Measurements from ENCODE around the gene PHYKPL.

DNA sequence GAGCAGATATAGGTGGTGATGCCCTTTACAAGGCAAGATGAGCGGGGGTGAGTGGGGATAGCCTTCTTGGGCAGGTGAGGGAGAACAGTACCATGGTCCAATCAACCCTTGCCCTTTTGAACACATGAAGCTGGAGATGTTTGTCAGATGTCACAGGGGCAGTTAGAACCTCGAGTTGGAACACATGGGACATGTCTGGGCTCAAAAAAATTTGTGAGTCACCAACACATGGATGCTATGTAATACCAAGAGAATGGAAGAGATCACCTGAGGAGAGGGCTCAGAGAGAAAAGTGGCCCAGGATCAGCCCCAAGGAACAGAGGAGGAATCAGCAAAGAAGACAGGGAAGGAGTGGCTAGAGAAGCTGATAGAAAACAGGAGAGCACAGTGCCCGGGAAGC is 4.7 kb downstream of the PHYKPL start:
- TF ChIP-seq POLR2AphosphoS5 (IDR thresholded peaks at IDR 0.05; ENCODE audit: borderline replicate concordance, low read depth, low read length) (no peak), EZH2 (IDR thresholded peaks at IDR 0.05) (no peak), FOXP2 (optimal IDR thresholded peaks at IDR 0.05; ENCODE audit: control extremely low read depth, extremely low read length, insufficient read depth) (no peak)

All from SK-N-MC (cell line).